H1 (cell line): ENCODE data around the gene HOXD4. TPM values are rescaled to one million over a fixed set of nuclear protein-coding genes. Genes with fewer than 3 reads are reported as not detected.

Source experiments
- CTCF ChIA-PET: fragments of 300-600 bp; sonication (Branson Sonifier 250); formaldehyde crosslinking; loops from one replicate; lab custom pipeline; 2021; ENCODE audit not compliant: partially characterized antibody; lab: Charles Lee
- POLR2A ChIA-PET: fragments of 300-600 bp; sonication (Branson Sonifier 250); formaldehyde crosslinking; loops from one replicate; lab custom pipeline; 2021; ENCODE audit warnings: inconsistent platforms; ENCODE audit not compliant: partially characterized antibody; lab: Charles Lee
- DNase-seq, 2 experiments: peaks; one replicate each; pipeline versions ENCODE4 v3.0.0 to v3.0.0-alpha.2; 2010 to 2022; ENCODE audit warnings: low spot score in 2 of 2, low read depth in 1 of 2, mixed read lengths in 1 of 2
- FAIRE-seq: peaks from 2 replicates; lab custom pipeline; 2011; peaks lifted over from hg19 to GRCh38; lab: Jason Lieb, UNC
- H2AFZ ChIP-seq: 2 replicates; pipeline ENCODE4 v1.8.1; 2012; ENCODE audit warnings: low read length, inconsistent platforms
- H2AK5ac ChIP-seq: 2 replicates; pipeline ENCODE4 v1.6.1; 2013; ENCODE audit warnings: low read depth, low read length
- H2BK120ac ChIP-seq: replicated peaks from 2 replicates; pipeline ENCODE3; 2013; ENCODE audit warnings: low read depth, low read length, inconsistent platforms
- H2BK12ac ChIP-seq: 2 replicates; pipeline ENCODE4 v1.6.1; 2013; ENCODE audit warnings: low read depth, low read length
- H2BK15ac ChIP-seq: 2 replicates; pipeline ENCODE4 v1.6.1; 2013; ENCODE audit warnings: low read length
- H2BK20ac ChIP-seq: 2 replicates; pipeline ENCODE4 v1.6.1; 2013; ENCODE audit warnings: low read length
- H2BK5ac ChIP-seq: 2 replicates; pipeline ENCODE4 v1.6.1; 2013; ENCODE audit warnings: low read depth, low read length
- H3K14ac ChIP-seq: 2 replicates; pipeline ENCODE4 v1.6.1; 2013; ENCODE audit warnings: inconsistent platforms; ENCODE audit not compliant: insufficient read length
- H3K18ac ChIP-seq: 2 replicates; pipeline ENCODE4 v1.6.1; 2013; ENCODE audit warnings: low read length; ENCODE audit errors: extremely low read depth
- H3K23ac ChIP-seq: 2 replicates; pipeline ENCODE4 v1.6.1; 2013; ENCODE audit warnings: inconsistent platforms; ENCODE audit not compliant: insufficient read length
- H3K23me2 ChIP-seq: 2 replicates; pipeline ENCODE4 v1.6.1; 2013; ENCODE audit warnings: low read depth, low read length
- H3K27ac ChIP-seq: 2 replicates; pipeline ENCODE4 v1.6.1; 2011; ENCODE audit warnings: low read depth, low read length, inconsistent platforms
- H3K27me3 ChIP-seq, 4 experiments: replicated peaks in 1 of 4; 1 replicate in 1 of 4; 2 replicates in 3 of 4; pipeline versions ENCODE4 v1.6.1 to v1.8.1; 2011 to 2013; ENCODE audit warnings: low read length in 3 of 4, mild to moderate bottlenecking in 3 of 4, inconsistent platforms in 2 of 4, mixed read lengths in 2 of 4, moderate library complexity in 1 of 4; ENCODE audit not compliant: control insufficient read depth in 3 of 4, insufficient read depth in 3 of 4; ENCODE audit errors: extremely low read depth in 1 of 4
- H3K36me3 ChIP-seq, 4 experiments: 2 replicates each; pipeline versions ENCODE4 v1.6.1 to v1.8.1; 2011 to 2013; ENCODE audit warnings: mild to moderate bottlenecking in 4 of 4, low read length in 3 of 4, moderate library complexity in 2 of 4, control low read depth in 1 of 4, inconsistent platforms in 1 of 4; ENCODE audit not compliant: insufficient read depth in 4 of 4, control insufficient read depth in 2 of 4
- H3K4ac ChIP-seq: replicated peaks from 2 replicates; pipeline ENCODE3; 2013; ENCODE audit warnings: low read length, low read depth, mixed read lengths, inconsistent platforms; ENCODE audit not compliant: insufficient read length
- H3K4me1 ChIP-seq, 4 experiments: replicated peaks in 1 of 4; 1 replicate in 1 of 4; 2 replicates in 3 of 4; pipeline versions ENCODE4 v1.6.1 to v1.8.1; 2011 to 2013; ENCODE audit warnings: low read length in 3 of 4, inconsistent platforms in 2 of 4, mixed read lengths in 1 of 4; ENCODE audit not compliant: insufficient read depth in 4 of 4, control insufficient read depth in 3 of 4
- H3K4me2 ChIP-seq, 2 experiments: 2 replicates each; pipeline versions ENCODE4 v1.6.1 to v1.8.1; 2011 to 2013; ENCODE audit warnings: low read depth in 2 of 2, low read length in 2 of 2, control low read depth in 1 of 2, inconsistent platforms in 1 of 2, mild to moderate bottlenecking in 1 of 2; ENCODE audit not compliant: insufficient read depth in 1 of 2
- H3K4me3 ChIP-seq, 4 experiments: fragments of 200-600, 300-600 bp in 1 of 4; sonication (generic), shearing (Covaris generic), sonication (Bioruptor Twin) in 1 of 4; 2 replicates each; pipeline versions ENCODE4 v1.5.1 to v1.8.1; 2011 to 2016; ENCODE audit warnings: low read length in 4 of 4, low read depth in 3 of 4, control low read depth in 2 of 4, inconsistent platforms in 2 of 4, mild to moderate bottlenecking in 2 of 4, mixed read lengths in 1 of 4, moderate library complexity in 1 of 4; ENCODE audit not compliant: insufficient read depth in 2 of 4; ENCODE audit errors: extremely low read depth in 1 of 4
- H3K56ac ChIP-seq: replicated peaks from 2 replicates; pipeline ENCODE3; 2013; ENCODE audit warnings: low read depth, mild to moderate bottlenecking, mixed read lengths, low read length, inconsistent platforms; ENCODE audit not compliant: insufficient read length
- H3K79me1 ChIP-seq: 2 replicates; pipeline ENCODE4 v1.6.1; 2013; ENCODE audit warnings: low read depth, low read length, control low read depth
- H3K79me2 ChIP-seq, 2 experiments: 2 replicates each; pipeline versions ENCODE4 v1.6.1 to v1.8.1; 2012 to 2013; ENCODE audit warnings: low read length in 2 of 2, mild to moderate bottlenecking in 2 of 2, inconsistent platforms in 1 of 2; ENCODE audit not compliant: insufficient read depth in 2 of 2, control insufficient read depth in 1 of 2
- H3K9ac ChIP-seq, 4 experiments: replicated peaks in 1 of 4; 1 replicate in 1 of 4; 2 replicates in 3 of 4; pipeline versions ENCODE4 v1.6.1 to v1.8.1; 2011 to 2013; ENCODE audit warnings: low read depth in 3 of 4, low read length in 3 of 4, control low read depth in 2 of 4, mild to moderate bottlenecking in 2 of 4, moderate library complexity in 2 of 4, inconsistent platforms in 1 of 4; ENCODE audit errors: extremely low read depth in 1 of 4
- H3K9me3 ChIP-seq, 2 experiments: 2 replicates each; pipeline versions ENCODE4 v1.6.1 to v1.8.1; 2012 to 2013; ENCODE audit warnings: mild to moderate bottlenecking in 2 of 2, moderate library complexity in 2 of 2, control low read depth in 1 of 2, inconsistent platforms in 1 of 2, low read depth in 1 of 2, low read length in 1 of 2, mixed read lengths in 1 of 2; ENCODE audit not compliant: insufficient read depth in 2 of 2
- H4K20me1 ChIP-seq, 2 experiments: replicated peaks in 1 of 2; 2 replicates each; pipeline versions ENCODE3 to v1.8.1; 2011 to 2013; ENCODE audit warnings: inconsistent platforms in 2 of 2, low read length in 2 of 2, mild to moderate bottlenecking in 1 of 2; ENCODE audit not compliant: insufficient read depth in 2 of 2, control insufficient read depth in 1 of 2
- H4K5ac ChIP-seq: 2 replicates; pipeline ENCODE4 v1.6.1; 2013; ENCODE audit warnings: low read length, low read depth, mixed read lengths, inconsistent platforms; ENCODE audit not compliant: insufficient read length
- H4K8ac ChIP-seq: 2 replicates; pipeline ENCODE4 v1.8.0; 2013; ENCODE audit warnings: mild to moderate bottlenecking, moderate library complexity, low read length, inconsistent platforms; ENCODE audit not compliant: insufficient read depth; ENCODE audit errors: extremely low read depth
- H4K91ac ChIP-seq: replicated peaks from 2 replicates; pipeline ENCODE3; 2013; ENCODE audit warnings: low read length, mixed read lengths, inconsistent platforms; ENCODE audit not compliant: insufficient read length
- BCL11A ChIP-seq, 2 experiments: IDR thresholded peaks; one replicate each; pipeline ENCODE4 v1.6.1; 2011; ENCODE audit warnings: low read depth in 2 of 2, low read length in 2 of 2, mild to moderate bottlenecking in 2 of 2
- FOSL1 ChIP-seq: IDR thresholded peaks from 2 replicates; pipeline ENCODE4 v1.6.1; 2011; ENCODE audit warnings: mild to moderate bottlenecking, low read depth, low read length, moderate library complexity; ENCODE audit not compliant: insufficient read depth
- RFX5 ChIP-seq: IDR thresholded peaks from 2 replicates; pipeline ENCODE4 v1.6.1; 2011; ENCODE audit warnings: low read depth, low read length, improper control_type of control experiment, borderline replicate concordance
- TCF12 ChIP-seq: IDR thresholded peaks from 2 replicates; pipeline ENCODE4 v1.6.1; 2011; ENCODE audit warnings: low read depth, mild to moderate bottlenecking, low read length
- TEAD4 ChIP-seq: IDR thresholded peaks from 2 replicates; pipeline ENCODE4 v1.6.1; 2012; ENCODE audit warnings: low read depth, low read length, inconsistent platforms, mixed read lengths
- YY1 ChIP-seq: IDR thresholded peaks from 2 replicates; pipeline ENCODE4 v1.6.1; 2011; ENCODE audit warnings: low read depth, mild to moderate bottlenecking, low read length
- WGBS, 2 experiments: shearing (Covaris generic) in 1 of 2; methylation state at CpG; one replicate each; pipeline versions ENCODE4 v1.1.6 to v1.1.7; 2013 to 2015; ENCODE audit warnings: low lambda C conversion rate in 2 of 2, mixed read lengths in 2 of 2, inconsistent platforms in 1 of 2, low coverage in 1 of 2, missing lambda C conversion rate in 1 of 2; ENCODE audit not compliant: insufficient replicate concordance in 2 of 2, insufficient coverage in 1 of 2, insufficient read length in 1 of 2; ENCODE audit errors: extremely low coverage in 1 of 2, missing lambda C conversion rate in 1 of 2; 5-methylcytosine and 5-hydroxymethylcytosine counted together
- polyA plus RNA-seq, 7 experiments: library from polyadenylated mRNA; depleted of rRNA in 3 of 7; stranded (reverse) in 5 of 7; unstranded in 2 of 7; fragments of >200 nt in 5 of 7; fragments of 200-250 nt in 2 of 7; gene quantifications; 1 replicate in 5 of 7; 2 replicates in 1 of 7; 4 replicates in 1 of 7; pipeline versions ENCODE4 v1.2.1 to v1.2.3, GENCODE V29; 2011 to 2013; ENCODE audit warnings: missing spikeins in 2 of 7, mixed read lengths in 2 of 7
- total RNA-seq: library from RNA; stranded (reverse); fragmentation: NEBNext Ultra II Directional; extraction: Animal tissue kit (Norgen Biotek cat#: 25700); gene quantifications from 2 replicates; pipeline ENCODE4 v1.2.1, GENCODE V29; 2021

The HOXD4 gene
- total and polyA plus RNA-seq, 2 of the 8 experiments (the other 6 are each of a cell fraction or from before 2014, with no cell fraction given), result not detected

DNA sequence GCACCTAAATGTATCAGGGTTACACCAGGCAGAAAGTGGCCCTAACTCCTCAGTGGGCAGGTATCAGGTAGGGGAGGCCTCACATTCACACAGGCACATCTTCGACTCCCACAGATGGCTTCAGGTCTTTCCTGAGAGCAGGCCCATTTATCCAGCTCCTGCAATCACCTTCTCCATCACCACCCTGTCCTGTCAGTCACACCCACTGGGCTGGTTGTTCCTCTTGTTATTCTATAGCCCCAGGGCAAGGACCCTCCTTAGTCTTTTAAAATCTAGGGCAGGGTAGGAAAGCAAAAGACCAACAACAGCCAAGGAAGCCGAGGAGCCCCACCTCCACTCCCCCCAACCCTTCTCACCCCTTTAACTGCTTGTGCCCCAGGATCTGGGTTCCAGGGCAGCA is 9.1 kb upstream of the HOXD4 start:
- Histone ChIP-seq H3K9me3 (no peaks in the 10 kb centered on the region; a peak in 1 of 4 replicates), H3K4me3 (no peak overlapping the region), H3K79me1 (no peaks in the 10 kb centered on the region), H4K8ac (no peak overlapping the region), H3K9ac (no peak overlapping the region), H3K4ac (no peak overlapping the region), H3K36me3 (peaks cover 0 to 2% (median 0%) of the 10 kb centered on the region in 4 experiments; a peak in 1 of 8 replicates), H2BK5ac (no peak overlapping the region), H3K4me2 (no peak overlapping the region), H2BK120ac (no peak overlapping the region), H2BK15ac (no peak overlapping the region), H3K23ac (no peak overlapping the region), H3K18ac (no peak overlapping the region), H3K4me1 (peaks cover 0 to 4% (median 2%) of the 10 kb centered on the region in 4 experiments; a peak in 4 of 7 replicates), H2BK20ac (no peak overlapping the region), H3K27ac (no peak overlapping the region), H3K56ac (no peak overlapping the region), H3K14ac (no peak overlapping the region), H3K23me2 (no peaks in the 10 kb centered on the region), H3K27me3 (peaks cover 84 to 100% (median 96%) of the 10 kb centered on the region in 4 experiments), H2AK5ac (no peak overlapping the region), H3K79me2 (no peaks in the 10 kb centered on the region), H4K20me1 (peaks cover 9 to 15% of the 10 kb centered on the region in 2 experiments), H2BK12ac (no peak overlapping the region), H4K91ac (no peak overlapping the region), H4K5ac (no peak overlapping the region), H2AFZ (no peak overlapping the region)
- no peak for DNase-seq
- TF ChIP-seq TEAD4, result no peak
- no peak for TF ChIP-seq BCL11A (IDR thresholded peaks at IDR 0.05; ENCODE audit: low read depth in 2 of 2, low read length in 2 of 2)
- TF ChIP-seq RFX5, result no peak
- no peak for TF ChIP-seq YY1
- TF ChIP-seq FOSL1, result no peak
- TF ChIP-seq TCF12, result no peak
- POLR2A ChIA-PET, result no interaction called here
- CTCF ChIA-PET, result interaction anchor here (0.6 to 10.0 kb wide), 8 partner anchors 11 to 979 kb away, joined by 3 to 119 read pairs (median 10); partner anchors contain the start of gene HOXD8
- WGBS, 2 experiments, result 90% methylated on average over 2 of the region's 2 CpGs; no CpG with 5 or more reads in 1 of the 2 experiments
- no peak for FAIRE-seq
